ENCODE results near the gene SNRNP70. TPM values are rescaled to one million over a fixed set of nuclear protein-coding genes. Genes with fewer than 3 reads are reported as not detected.
A peak's percentile ranks its signal among the peaks of the same experiment; 100 is the strongest.
"Not testable (repeated sequence)": the region's sequence is repeated elsewhere in the genome, so short reads cannot be mapped to it uniquely, and the experiment has no call there.

SNRNP70 gene
- total RNA-seq, 2 experiments from 2014 or later: 234 to 249 TPM

- Mint-ChIP-seq H3K27ac (no peak overlapping the region), H3K36me3 (ENCODE audit: low read depth) (peaks cover 24% of the 10 kb centered on the region), H3K9me3 (no peaks in the 10 kb centered on the region), H3K27me3 (no peaks in the 10 kb centered on the region), H3K4me3 (no peak overlapping the region), H3K4me1 (peaks cover 17% of the 10 kb centered on the region)
- CTCF ChIA-PET: interaction anchor here (4.1 kb wide), 1 partner anchor 14 kb away, joined by 14 read pairs; no protein-coding TSS in a partner anchor
- DNase-seq: no peak
- POLR2A ChIA-PET: no interaction called here
Observed at GRCh38 chr19:49111218-49111998, 26.2 kb downstream of the SNRNP70 start.

- Mint-ChIP-seq H3K4me3 (peak within 1 kb of the TSS; percentile 72), H3K4me1 (peaks cover 31% of the 10 kb centered on the region), H3K27ac (peak within 1 kb of the TSS; percentile 13), H3K9me3 (no peaks in the 10 kb centered on the region), H3K36me3 (ENCODE audit: low read depth) (peaks cover 4% of the 10 kb centered on the region), H3K27me3 (no peaks in the 10 kb centered on the region)
- ChIA-PET POLR2A (interaction anchor here (0.6 to 0.7 kb wide), 2 partner anchors 14 to 21 kb away, joined by 3 to 6 read pairs; no protein-coding TSS in a partner anchor), CTCF (interaction anchor here (1.0 to 3.1 kb wide), 21 partner anchors 9 to 121 kb away, joined by 3 to 24 read pairs (median 4); partner anchors contain the start of genes CGB7, GYS1 and RUVBL2)
- peak; percentile 65 for DNase-seq
Observed at GRCh38 chr19:49113762-49114629, 28.7 kb downstream of the SNRNP70 start, which contains the start of gene LIN7B. LIN7B (plus strand) TSS chr19:49114370; CDS start chr19:49114405, 35 bp downstream.

GRCh38 chr19:49114630-49115363, 29.5 kb downstream of the SNRNP70 start:
- Mint-ChIP-seq H3K4me3 (peak overlapping the region; percentile 72), H3K9me3 (no peaks in the 10 kb centered on the region), H3K27ac (peak overlapping the region; percentile 13), H3K27me3 (no peaks in the 10 kb centered on the region), H3K4me1 (peaks cover 31% of the 10 kb centered on the region), H3K36me3 (ENCODE audit: low read depth) (no peaks in the 10 kb centered on the region)
- peak; percentile 54 for DNase-seq
- ChIA-PET POLR2A (no interaction called here), CTCF (interaction anchor here (0.8 to 3.1 kb wide), 21 partner anchors 10 to 121 kb away, joined by 3 to 24 read pairs (median 4); partner anchors contain the start of genes CGB7, GYS1 and RUVBL2)

- Mint-ChIP-seq H3K4me3 (peak overlapping the region; percentile 72), H3K27ac (peak overlapping the region; percentile 0), H3K9me3 (no peaks in the 10 kb centered on the region), H3K4me1 (peaks cover 35% of the 10 kb centered on the region), H3K36me3 (ENCODE audit: low read depth) (no peaks in the 10 kb centered on the region), H3K27me3 (peaks cover 9% of the 10 kb centered on the region)
- CTCF ChIA-PET: interaction anchor here (1.1 to 2.0 kb wide), 3 partner anchors 10 to 18 kb away, joined by 3 to 9 read pairs (median 7); no protein-coding TSS in a partner anchor
- POLR2A ChIA-PET: no interaction called here
- no peak for DNase-seq
Observed at GRCh38 chr19:49116544-49116943, 31.3 kb downstream of the SNRNP70 start.

- H3K9me3 Mint-ChIP-seq: no peaks in the 10 kb centered on the region
- POLR2A ChIA-PET: no interaction called here
- H3K36me3 Mint-ChIP-seq (ENCODE audit: low read depth): no peaks in the 10 kb centered on the region
- H3K4me3 Mint-ChIP-seq: peak overlapping the region; percentile 82
- H3K27me3 Mint-ChIP-seq: peaks cover 12% of the 10 kb centered on the region
- peaks cover 35% of the 10 kb centered on the region for H3K4me1 Mint-ChIP-seq
- H3K27ac Mint-ChIP-seq: peak overlapping the region; percentile 86
- DNase-seq: no peak
- CTCF ChIA-PET: interaction anchor here (1.4 to 2.0 kb wide), 4 partner anchors 12 to 125 kb away, joined by 5 to 9 read pairs (median 8); partner anchors contain the start of genes GYS1 and RUVBL2
Observed at GRCh38 chr19:49117677-49118564, 32.7 kb downstream of the SNRNP70 start.

GRCh38 chr19:49118565-49119410, 33.5 kb downstream of the SNRNP70 start, which contains the start of gene C19orf73:
C19orf73 (minus strand) TSS chr19:49119143; CDS start chr19:49119022, 121 bp downstream.
- H3K9me3 Mint-ChIP-seq: no peaks in the 10 kb centered on the region
- H3K4me1 Mint-ChIP-seq: peaks cover 29% of the 10 kb centered on the region
- H3K27me3 Mint-ChIP-seq: peaks cover 16% of the 10 kb centered on the region
- peak within 1 kb of the TSS; percentile 86 for H3K27ac Mint-ChIP-seq
- CTCF ChIA-PET: interaction anchor here (1.5 to 1.8 kb wide), 2 partner anchors 13 to 125 kb away, joined by 5 to 7 read pairs; partner anchors contain the start of genes GYS1 and RUVBL2
- H3K4me3 Mint-ChIP-seq: peak within 1 kb of the TSS; percentile 82
- DNase-seq: peak; percentile 94
- POLR2A ChIA-PET: no interaction called here
- no peaks in the 10 kb centered on the region for H3K36me3 Mint-ChIP-seq (ENCODE audit: low read depth)

GRCh38 chr19:49119411-49120324, 34.4 kb downstream of the SNRNP70 start, which contains the start of gene PPFIA3:
PPFIA3 (plus strand) TSS chr19:49119544; CDS start chr19:49127874, 8,330 bp downstream.
- H3K4me3 Mint-ChIP-seq: peak within 1 kb of the TSS; percentile 82
- ChIA-PET CTCF (interaction anchor here (0.7 to 2.1 kb wide), 4 partner anchors 12 to 30 kb away, joined by 3 to 6 read pairs (median 4); no protein-coding TSS in a partner anchor), POLR2A (no interaction called here)
- no peaks in the 10 kb centered on the region for H3K36me3 Mint-ChIP-seq (ENCODE audit: low read depth)
- DNase-seq: no peak
- H3K27ac Mint-ChIP-seq: peak within 1 kb of the TSS; percentile 86
- peaks cover 16% of the 10 kb centered on the region for H3K27me3 Mint-ChIP-seq
- no peaks in the 10 kb centered on the region for H3K9me3 Mint-ChIP-seq
- H3K4me1 Mint-ChIP-seq: peaks cover 27% of the 10 kb centered on the region

GRCh38 chr19:49120325-49120683, 35.1 kb downstream of the SNRNP70 start:
- CTCF ChIA-PET: interaction anchor here (0.6 to 2.1 kb wide), 6 partner anchors 12 to 949 kb away, joined by 3 to 6 read pairs (median 4); partner anchors contain the start of gene RUVBL2
- H3K4me1 Mint-ChIP-seq: peaks cover 22% of the 10 kb centered on the region
- H3K36me3 Mint-ChIP-seq (ENCODE audit: low read depth): no peaks in the 10 kb centered on the region
- no peak for DNase-seq
- POLR2A ChIA-PET: no interaction called here
- no peak overlapping the region for H3K27ac Mint-ChIP-seq
- peak overlapping the region; percentile 62 for H3K4me3 Mint-ChIP-seq
- H3K9me3 Mint-ChIP-seq: no peaks in the 10 kb centered on the region
- peaks cover 16% of the 10 kb centered on the region for H3K27me3 Mint-ChIP-seq

GRCh38 chr19:49120868-49121267, 35.6 kb downstream of the SNRNP70 start:
- CTCF ChIA-PET: interaction anchor here (0.6 to 2.1 kb wide), 6 partner anchors 11 to 948 kb away, joined by 3 to 6 read pairs (median 4); partner anchors contain the start of gene RUVBL2
- Mint-ChIP-seq H3K27ac (no peak overlapping the region), H3K4me3 (peak overlapping the region; percentile 62), H3K9me3 (no peaks in the 10 kb centered on the region), H3K4me1 (peaks cover 22% of the 10 kb centered on the region), H3K27me3 (peaks cover 16% of the 10 kb centered on the region), H3K36me3 (ENCODE audit: low read depth) (no peaks in the 10 kb centered on the region)
- POLR2A ChIA-PET: no interaction called here
- DNase-seq: no peak

- DNase-seq; CTCF ChIA-PET; H3K36me3 Mint-ChIP-seq (ENCODE audit: low read depth); H3K4me3 Mint-ChIP-seq; POLR2A ChIA-PET; H3K9me3 Mint-ChIP-seq; H3K27ac Mint-ChIP-seq: not testable (repeated sequence)
- H3K27me3 Mint-ChIP-seq: peaks cover 16% of the 10 kb centered on the region
- H3K4me1 Mint-ChIP-seq: peaks cover 19% of the 10 kb centered on the region
Observed at GRCh38 chr19:49121841-49122240, 36.6 kb downstream of the SNRNP70 start.
